ENCODE data around the gene APBB1.

The APBB1 gene

GRCh38 chr11:6420677-6421076, 1.8 kb upstream of the APBB1 start:
- H3K36me3 ChIP-seq (ENCODE audit: control insufficient read depth, insufficient read depth, low read length), result no peaks in the 10 kb centered on the region
- no peak overlapping the region for H3K9ac ChIP-seq
- no peak overlapping the region for H3K4me2 ChIP-seq (ENCODE audit: low read length)
- TF ChIP-seq, protein P1, sequence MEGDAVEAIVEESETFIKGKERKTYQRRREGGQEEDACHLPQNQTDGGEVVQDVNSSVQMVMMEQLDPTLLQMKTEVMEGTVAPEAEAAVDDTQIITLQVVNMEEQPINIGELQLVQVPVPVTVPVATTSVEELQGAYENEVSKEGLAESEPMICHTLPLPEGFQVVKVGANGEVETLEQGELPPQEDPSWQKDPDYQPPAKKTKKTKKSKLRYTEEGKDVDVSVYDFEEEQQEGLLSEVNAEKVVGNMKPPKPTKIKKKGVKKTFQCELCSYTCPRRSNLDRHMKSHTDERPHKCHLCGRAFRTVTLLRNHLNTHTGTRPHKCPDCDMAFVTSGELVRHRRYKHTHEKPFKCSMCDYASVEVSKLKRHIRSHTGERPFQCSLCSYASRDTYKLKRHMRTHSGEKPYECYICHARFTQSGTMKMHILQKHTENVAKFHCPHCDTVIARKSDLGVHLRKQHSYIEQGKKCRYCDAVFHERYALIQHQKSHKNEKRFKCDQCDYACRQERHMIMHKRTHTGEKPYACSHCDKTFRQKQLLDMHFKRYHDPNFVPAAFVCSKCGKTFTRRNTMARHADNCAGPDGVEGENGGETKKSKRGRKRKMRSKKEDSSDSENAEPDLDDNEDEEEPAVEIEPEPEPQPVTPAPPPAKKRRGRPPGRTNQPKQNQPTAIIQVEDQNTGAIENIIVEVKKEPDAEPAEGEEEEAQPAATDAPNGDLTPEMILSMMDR (IDR thresholded peaks at IDR 0.05), result no peak
- H3K27me3 ChIP-seq (ENCODE audit: control insufficient read depth, insufficient read depth, low read length), result no peaks in the 10 kb centered on the region
- no peaks in the 10 kb centered on the region for H3K4me1 ChIP-seq
- no peak overlapping the region for H3K4me3 ChIP-seq (ENCODE audit: low read depth, low read length)
- H3K27ac ChIP-seq, result no peak overlapping the region
- H3K79me2 ChIP-seq, result peaks cover 6% of the 10 kb centered on the region
- no peaks in the 10 kb centered on the region for H3K9me3 ChIP-seq (ENCODE audit: control insufficient read depth, low read length)
- no peak overlapping the region for H2AFZ ChIP-seq

GRCh38 chr11:6418557-6419008, 311 bp downstream of the APBB1 start:
- Histone ChIP-seq H2AFZ (peak overlapping the region; percentile 95), H3K4me2 (ENCODE audit: low read length) (peak overlapping the region; percentile 34), H3K36me3 (ENCODE audit: control insufficient read depth, insufficient read depth, low read length) (no peaks in the 10 kb centered on the region), H3K27ac (peak overlapping the region; percentile 75), H3K4me1 (no peaks in the 10 kb centered on the region), H3K27me3 (ENCODE audit: control insufficient read depth, insufficient read depth, low read length) (no peaks in the 10 kb centered on the region), H3K9me3 (ENCODE audit: control insufficient read depth, low read length) (no peaks in the 10 kb centered on the region), H3K4me3 (ENCODE audit: low read depth, low read length) (peak overlapping the region; percentile 69), H3K79me2 (peaks cover 6% of the 10 kb centered on the region), H3K9ac (peak overlapping the region; percentile 21)
- TF ChIP-seq, protein P1 (IDR thresholded peaks at IDR 0.05), result no peak

GRCh38 chr11:6417907-6418556, 862 bp downstream of the APBB1 start:
- peaks cover 6% of the 10 kb centered on the region for H3K79me2 ChIP-seq
- H3K36me3 ChIP-seq (ENCODE audit: control insufficient read depth, insufficient read depth, low read length), result no peaks in the 10 kb centered on the region
- no peak overlapping the region for H3K9ac ChIP-seq
- TF ChIP-seq, protein P1 (IDR thresholded peaks at IDR 0.05), result no peak
- H3K9me3 ChIP-seq (ENCODE audit: control insufficient read depth, low read length), result no peaks in the 10 kb centered on the region
- H3K4me1 ChIP-seq, result no peaks in the 10 kb centered on the region
- H3K4me3 ChIP-seq (ENCODE audit: low read depth, low read length), result peak overlapping the region; percentile 69
- H3K4me2 ChIP-seq (ENCODE audit: low read length), result peak overlapping the region; percentile 34
- H3K27me3 ChIP-seq (ENCODE audit: control insufficient read depth, insufficient read depth, low read length), result no peaks in the 10 kb centered on the region
- H2AFZ ChIP-seq, result peak overlapping the region; percentile 95
- H3K27ac ChIP-seq, result peak overlapping the region; percentile 75

DNA sequence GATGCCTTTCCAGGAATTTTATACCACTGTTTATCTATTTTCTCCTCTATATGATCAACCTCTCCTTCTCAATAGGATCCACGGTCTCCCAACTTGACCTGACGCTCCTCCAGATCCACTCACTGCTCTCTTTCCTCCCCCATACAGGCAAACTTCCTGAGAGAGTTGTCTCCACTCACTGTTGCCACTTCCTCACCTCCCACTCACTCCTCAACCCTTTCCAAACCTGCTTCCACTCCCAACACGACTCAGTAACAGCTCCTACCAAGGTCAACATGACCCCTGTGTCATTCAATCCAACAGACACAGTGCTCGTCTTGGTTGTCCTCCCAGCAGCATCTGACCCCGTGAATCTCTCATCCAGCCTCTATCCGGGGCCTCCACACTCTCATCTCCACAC, 3.1 kb downstream of the APBB1 start:
- Histone ChIP-seq H3K9me3 (ENCODE audit: control insufficient read depth, low read length) (no peaks in the 10 kb centered on the region), H3K79me2 (peaks cover 6% of the 10 kb centered on the region), H3K4me2 (ENCODE audit: low read length) (no peak overlapping the region), H2AFZ (no peak overlapping the region), H3K9ac (no peak overlapping the region), H3K27ac (no peak overlapping the region), H3K36me3 (ENCODE audit: control insufficient read depth, insufficient read depth, low read length) (no peaks in the 10 kb centered on the region), H3K4me1 (no peaks in the 10 kb centered on the region), H3K4me3 (ENCODE audit: low read depth, low read length) (no peak overlapping the region), H3K27me3 (ENCODE audit: control insufficient read depth, insufficient read depth, low read length) (no peaks in the 10 kb centered on the region)
- TF ChIP-seq, protein P1 (IDR thresholded peaks at IDR 0.05), result no peak

DNA sequence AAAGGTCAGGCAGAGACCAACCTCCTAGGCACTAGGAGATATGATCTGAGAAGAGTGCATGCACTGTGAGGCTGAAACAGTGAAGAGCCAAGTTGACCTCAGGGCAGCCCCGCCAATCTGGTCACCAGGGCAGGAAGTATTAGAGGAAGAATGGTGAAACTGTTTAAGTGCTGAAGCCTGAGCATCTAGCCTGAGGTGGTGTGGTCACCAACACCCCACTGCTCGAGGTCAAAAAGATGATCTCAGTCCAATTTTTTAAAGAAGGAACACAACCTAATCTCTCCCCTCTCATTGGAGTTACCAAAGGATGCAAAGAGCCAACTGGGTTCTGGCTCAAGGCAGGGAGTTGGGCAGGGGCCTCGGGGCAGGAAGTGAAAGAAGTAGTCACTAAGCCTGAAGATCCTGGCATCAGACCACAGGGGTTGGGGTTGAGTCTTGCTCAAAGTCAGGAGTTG, 4.0 kb downstream of the APBB1 start:
- H3K4me3 ChIP-seq (ENCODE audit: low read depth, low read length), result no peak overlapping the region
- H3K36me3 ChIP-seq (ENCODE audit: control insufficient read depth, insufficient read depth, low read length), result no peaks in the 10 kb centered on the region
- no peak overlapping the region for H3K9ac ChIP-seq
- no peak overlapping the region for H3K4me2 ChIP-seq (ENCODE audit: low read length)
- H3K4me1 ChIP-seq, result no peaks in the 10 kb centered on the region
- H3K27me3 ChIP-seq (ENCODE audit: control insufficient read depth, insufficient read depth, low read length), result no peaks in the 10 kb centered on the region
- peaks cover 5% of the 10 kb centered on the region for H3K79me2 ChIP-seq
- no peak overlapping the region for H2AFZ ChIP-seq
- H3K27ac ChIP-seq, result no peak overlapping the region
- TF ChIP-seq, protein P1 (IDR thresholded peaks at IDR 0.05), result no peak
- H3K9me3 ChIP-seq (ENCODE audit: control insufficient read depth, low read length), result no peaks in the 10 kb centered on the region
